SK-MEL-5 (cell line): ENCODE data around the gene RASA3. TPM values are rescaled to one million over a fixed set of nuclear protein-coding genes. Genes with fewer than 3 reads are reported as not detected.

ENCODE experiments used
- DNase-seq: peaks from one replicate; pipeline ENCODE4 v3.0.0-alpha.2; 2016; ENCODE audit warnings: low read depth, low spot score
- in situ Hi-C: cut with HindIII; loops from 2 replicates; pipeline ENCODE4 v1.10.0; 2016; ENCODE audit warnings: low sequenced_read_pairs, high pct_unique_total_duplicates, low pct_unique_long_range_greater_than_20kb
- total RNA-seq: library from RNA; depleted of rRNA; stranded (reverse); fragments of >200 nt; shearing (Covaris generic); gene quantifications from 2 replicates; pipeline ENCODE4 v1.2.3, GENCODE V29; 2014

Gene RASA3
- total RNA-seq, 1 experiment from 2014 or later = 17.8 TPM

GRCh38 chr13:114004420-114005205, 127.8 kb downstream of the RASA3 start:
- DNase-seq = no peak

GRCh38 chr13:114002771-114003321, 129.6 kb downstream of the RASA3 start:
- in situ Hi-C loops = no loop called here
- DNase-seq = no peak

More at GRCh38 chr13:114004420-114005205, 127.8 kb downstream of the RASA3 start:
- in situ Hi-C loops = no loop called here

GRCh38 chr13:114002009-114002544, 130.3 kb downstream of the RASA3 start:
- in situ Hi-C loops = no loop called here

GRCh38 chr13:114001331-114002008, 131.0 kb downstream of the RASA3 start:
- in situ Hi-C loops = no loop called here

More at GRCh38 chr13:114002009-114002544, 130.3 kb downstream of the RASA3 start:
- DNase-seq = no peak

GRCh38 chr13:114000151-114001040, 132.0 kb downstream of the RASA3 start:
- in situ Hi-C loops = no loop called here
- no peak for DNase-seq

More at GRCh38 chr13:114001331-114002008, 131.0 kb downstream of the RASA3 start:
- DNase-seq = no peak

- in situ Hi-C loops = no loop called here
- DNase-seq = no peak
Observed at GRCh38 chr13:113999618-113999910, 132.9 kb downstream of the RASA3 start.

- in situ Hi-C loops = no loop called here
- no peak for DNase-seq
Observed at GRCh38 chr13:113998781-113999617, 133.4 kb downstream of the RASA3 start.

GRCh38 chr13:113997845-113998751, 134.3 kb downstream of the RASA3 start:
- DNase-seq = no peak
- in situ Hi-C loops = no loop called here

- in situ Hi-C loops = no loop called here
- DNase-seq = no peak
Observed at GRCh38 chr13:113996912-113997745, 135.3 kb downstream of the RASA3 start.

GRCh38 chr13:113996081-113996911, 136.1 kb downstream of the RASA3 start:
- no peak for DNase-seq
- in situ Hi-C loops = no loop called here

- in situ Hi-C loops = no loop called here
Observed at GRCh38 chr13:113995051-113995601, 137.3 kb downstream of the RASA3 start.

GRCh38 chr13:113992276-113993005, 140.0 kb downstream of the RASA3 start:
- in situ Hi-C loops = no loop called here
- no peak for DNase-seq

More at GRCh38 chr13:113995051-113995601, 137.3 kb downstream of the RASA3 start:
- no peak for DNase-seq

- in situ Hi-C loops = no loop called here
Observed at GRCh38 chr13:113991676-113992179, 140.7 kb downstream of the RASA3 start.

More at GRCh38 chr13:113991676-113992179, 140.7 kb downstream of the RASA3 start:
- no peak for DNase-seq
